Astrocyte (in vitro differentiated cells and primary cell): ENCODE measurements around the gene C2CD2. TPM values are rescaled to one million over a fixed set of nuclear protein-coding genes. Genes with fewer than 3 reads are reported as not detected.

Source experiments
- DNase-seq: peaks from one replicate; pipeline ENCODE4 v3.0.0-alpha.2; 2010; ENCODE audit warnings: low read depth
- FAIRE-seq: peaks from 2 replicates; lab custom pipeline; 2011; peaks lifted over from hg19 to GRCh38; lab: Jason Lieb, UNC
- H2AFZ ChIP-seq: 2 replicates; pipeline ENCODE4 v1.6.0; 2012; ENCODE audit warnings: low read depth, low read length, inconsistent platforms
- H3K27ac ChIP-seq: 2 replicates; pipeline ENCODE4 v1.5.1; 2011; ENCODE audit warnings: low read depth, low read length, inconsistent platforms
- H3K27me3 ChIP-seq: 2 replicates; pipeline ENCODE4 v1.6.0; 2011; ENCODE audit warnings: low read length, inconsistent platforms; ENCODE audit not compliant: insufficient read depth
- H3K36me3 ChIP-seq: 2 replicates; pipeline ENCODE4 v1.5.1; 2011; ENCODE audit warnings: low read length, inconsistent platforms; ENCODE audit not compliant: insufficient read depth
- H3K4me1 ChIP-seq: 2 replicates; pipeline ENCODE4 v1.5.1; 2011; ENCODE audit warnings: low read length, inconsistent platforms; ENCODE audit not compliant: insufficient read depth
- H3K4me2 ChIP-seq: 2 replicates; pipeline ENCODE4 v1.6.0; 2012; ENCODE audit warnings: low read length, inconsistent platforms
- H3K4me3 ChIP-seq: 2 replicates; pipeline ENCODE4 v1.5.1; 2011; ENCODE audit warnings: low read depth, mild to moderate bottlenecking, low read length, inconsistent platforms; ENCODE audit not compliant: insufficient read depth
- H3K79me2 ChIP-seq: 2 replicates; pipeline ENCODE4 v1.6.0; 2012; ENCODE audit warnings: mild to moderate bottlenecking, low read length, inconsistent platforms; ENCODE audit not compliant: insufficient read depth
- H3K9ac ChIP-seq: 2 replicates; pipeline ENCODE4 v1.6.0; 2012; ENCODE audit warnings: mild to moderate bottlenecking, low read length, inconsistent platforms
- H3K9me3 ChIP-seq: 2 replicates; pipeline ENCODE4 v1.5.1; 2012; ENCODE audit warnings: low read depth, mild to moderate bottlenecking, low read length, inconsistent platforms; ENCODE audit not compliant: insufficient read depth
- H4K20me1 ChIP-seq: 2 replicates; pipeline ENCODE4 v1.6.0; 2012; ENCODE audit warnings: low read length, inconsistent platforms; ENCODE audit not compliant: insufficient read depth
- H3K27ac Mint-ChIP-seq: one replicate; pipeline ENCODE4 v1.8.0; 2021; ENCODE audit warnings: mild to moderate bottlenecking, mixed read lengths; ENCODE audit not compliant: unreplicated experiment
- H3K27me3 Mint-ChIP-seq: one replicate; pipeline ENCODE4 v1.8.0; 2021; ENCODE audit warnings: low read depth, mixed read lengths; ENCODE audit not compliant: unreplicated experiment
- H3K36me3 Mint-ChIP-seq: one replicate; pipeline ENCODE4 v1.8.0; 2021; ENCODE audit warnings: low read depth, mixed read lengths; ENCODE audit not compliant: unreplicated experiment
- H3K4me1 Mint-ChIP-seq: one replicate; pipeline ENCODE4 v1.8.0; 2021; ENCODE audit warnings: low read depth, mixed read lengths; ENCODE audit not compliant: unreplicated experiment
- H3K4me3 Mint-ChIP-seq: one replicate; pipeline ENCODE4 v1.8.0; 2021; ENCODE audit warnings: mild to moderate bottlenecking, moderate library complexity, mixed read lengths; ENCODE audit not compliant: unreplicated experiment
- H3K9me3 Mint-ChIP-seq: one replicate; pipeline ENCODE4 v1.8.0; 2021; ENCODE audit warnings: mild to moderate bottlenecking, mixed read lengths; ENCODE audit not compliant: unreplicated experiment
- CTCF ChIP-seq: IDR thresholded peaks from 2 replicates; pipeline ENCODE4 v1.5.1; 2011; ENCODE audit warnings: low read depth, mild to moderate bottlenecking, inconsistent platforms, low read length, moderate library complexity; ENCODE audit not compliant: insufficient read depth
- EZH2 ChIP-seq: IDR thresholded peaks from 2 replicates; pipeline ENCODE4 v1.6.1; 2012; ENCODE audit warnings: mild to moderate bottlenecking, low read length, inconsistent platforms; ENCODE audit not compliant: insufficient read depth
- total RNA-seq: library from RNA; stranded (reverse); gene quantifications from 2 replicates; pipeline ENCODE4 v1.2.1, GENCODE V29; 2021

The C2CD2 gene
- total RNA-seq, 1 donor from 2014 or later: 8.3 TPM

- Histone ChIP-seq H3K27ac (no peak overlapping the region), H4K20me1 (no peaks in the 10 kb centered on the region), H3K4me3 (no peak overlapping the region), H3K9me3 (no peaks in the 10 kb centered on the region), H3K36me3 (peaks cover 18% of the 10 kb centered on the region), H2AFZ (no peak overlapping the region), H3K79me2 (no peaks in the 10 kb centered on the region), H3K4me1 (no peaks in the 10 kb centered on the region), H3K9ac (no peak overlapping the region), H3K27me3 (no peaks in the 10 kb centered on the region), H3K4me2 (no peak overlapping the region)
- no peak for DNase-seq
- FAIRE-seq: no peak
- no peak overlapping the region for H3K4me3 Mint-ChIP-seq
- peaks cover 17% of the 10 kb centered on the region for H3K36me3 Mint-ChIP-seq
- TF ChIP-seq EZH2 (no peak), CTCF (no peak)
- H3K4me1 Mint-ChIP-seq: no peaks in the 10 kb centered on the region
- no peak overlapping the region for H3K27ac Mint-ChIP-seq
- peaks cover 2% of the 10 kb centered on the region for H3K27me3 Mint-ChIP-seq
- H3K9me3 Mint-ChIP-seq: no peaks in the 10 kb centered on the region
Observed at GRCh38 chr21:41913230-41913629, 40.6 kb downstream of the C2CD2 start.

- no peaks in the 10 kb centered on the region for H3K27me3 Mint-ChIP-seq
Observed at GRCh38 chr21:41908829-41909228, 45.0 kb downstream of the C2CD2 start.

More at GRCh38 chr21:41908829-41909228, 45.0 kb downstream of the C2CD2 start:
- no peak overlapping the region for H3K4me3 Mint-ChIP-seq
- Histone ChIP-seq H3K79me2 (no peaks in the 10 kb centered on the region), H3K4me1 (no peaks in the 10 kb centered on the region), H3K27me3 (no peaks in the 10 kb centered on the region), H2AFZ (no peak overlapping the region), H3K36me3 (peaks cover 18% of the 10 kb centered on the region), H3K9ac (no peak overlapping the region), H3K9me3 (no peaks in the 10 kb centered on the region), H3K27ac (no peak overlapping the region), H3K4me3 (no peak overlapping the region), H4K20me1 (no peaks in the 10 kb centered on the region), H3K4me2 (no peak overlapping the region)
- no peak overlapping the region for H3K27ac Mint-ChIP-seq
- TF ChIP-seq EZH2 (no peak), CTCF (no peak)
- no peak for FAIRE-seq
- no peaks in the 10 kb centered on the region for H3K9me3 Mint-ChIP-seq
- no peak for DNase-seq
- peaks cover 7% of the 10 kb centered on the region for H3K36me3 Mint-ChIP-seq
- no peaks in the 10 kb centered on the region for H3K4me1 Mint-ChIP-seq
